Measurements from ENCODE around the gene PEX10.
A peak's percentile ranks its signal among the peaks of the same experiment; 100 is the strongest.

PEX10 gene

GRCh38 chr1:2404142-2404889 lies 8.0 kb downstream of the PEX10 start:
- DNase-seq = no peak

- DNase-seq = no peak
Measured at GRCh38 chr1:2403273-2403672, 9.1 kb downstream of the PEX10 start.

- no peak for DNase-seq
Measured at GRCh38 chr1:2402420-2402819, 9.9 kb downstream of the PEX10 start.

GRCh38 chr1:2400950-2401649 lies 11.3 kb downstream of the PEX10 start:
- no peak for DNase-seq

GRCh38 chr1:2400576-2400909 lies 11.8 kb downstream of the PEX10 start:
- DNase-seq = no peak

GRCh38 chr1:2399890-2400575 lies 12.3 kb downstream of the PEX10 start:
- no peak for DNase-seq

GRCh38 chr1:2398871-2399270 lies 13.5 kb downstream of the PEX10 start:
- no peak for DNase-seq

GRCh38 chr1:2397007-2397679 lies 15.2 kb downstream of the PEX10 start:
- DNase-seq = no peak

- DNase-seq = no peak
Measured at GRCh38 chr1:2396476-2396875, 15.9 kb downstream of the PEX10 start.

- DNase-seq = no peak
Measured at GRCh38 chr1:2396059-2396458, 16.3 kb downstream of the PEX10 start.

GRCh38 chr1:2395245-2395644 lies 17.1 kb downstream of the PEX10 start:
- no peak for DNase-seq

- DNase-seq = no peak
Measured at GRCh38 chr1:2394761-2395160, 17.6 kb downstream of the PEX10 start.

GRCh38 chr1:2394220-2394619 lies 18.1 kb downstream of the PEX10 start:
- DNase-seq = no peak

- DNase-seq = no peak
Measured at GRCh38 chr1:2393471-2393877, 18.9 kb downstream of the PEX10 start.

- DNase-seq = no peak
Measured at GRCh38 chr1:2392686-2393085, 19.7 kb downstream of the PEX10 start.

GRCh38 chr1:2391931-2392509 lies 20.3 kb downstream of the PEX10 start:
- DNase-seq = peak in 3 of 4 experiments; percentile 15 to 26 (median 20)

- peak; percentile 100 for DNase-seq
Measured at GRCh38 chr1:2391041-2391930, 21.1 kb downstream of the PEX10 start, which contains the start of the genes MORN1 and RER1. TSS of gene MORN1 (minus strand) at chr1:2391554. CDS start at chr1:2391533, 21 bp downstream. TSS of gene RER1 (plus strand) at chr1:2391841. CDS start at chr1:2395791, 3,950 bp downstream.

- no peak for DNase-seq
Measured at GRCh38 chr1:2389644-2390043, 22.7 kb downstream of the PEX10 start.

- DNase-seq = no peak
Measured at GRCh38 chr1:2388004-2388913, 24.1 kb downstream of the PEX10 start.
